OCI-LY1 (cell line): ENCODE measurements around the gene ARF1.

Source experiments
- H2AFZ ChIP-seq: fragments of 200-600 bp; sonication (generic), shearing (Covaris generic); 2 replicates; pipeline ENCODE4 v1.6.0; 2014; ENCODE audit warnings: antibody characterized with exemption, mild to moderate bottlenecking, low read length
- H3F3A ChIP-seq: fragments of 200-600 bp; sonication (generic), shearing (Covaris generic); 2 replicates; pipeline ENCODE4 v1.6.0; 2014; ENCODE audit warnings: mild to moderate bottlenecking, antibody characterized with exemption, low read length, moderate library complexity; ENCODE audit not compliant: insufficient read depth
- H3K27ac ChIP-seq: fragments of 200-600 bp; sonication (generic); 2 replicates; pipeline ENCODE4 v1.5.1; 2014; ENCODE audit warnings: low read length, mixed run types, mild to moderate bottlenecking, low read depth; ENCODE audit not compliant: poor library complexity, severe bottlenecking
- H3K27me3 ChIP-seq: fragments of 200-600 bp; sonication (generic); 2 replicates; pipeline ENCODE4 v1.6.0; 2014; ENCODE audit warnings: antibody characterized with exemption, mild to moderate bottlenecking, low read length, moderate library complexity; ENCODE audit not compliant: insufficient read depth
- H3K36me3 ChIP-seq: fragments of 200-600 bp; sonication (generic); 2 replicates; pipeline ENCODE4 v1.6.1; 2014; ENCODE audit warnings: mild to moderate bottlenecking, antibody characterized with exemption, low read length, moderate library complexity, mixed read lengths; ENCODE audit not compliant: insufficient read depth
- H3K4me1 ChIP-seq: fragments of 200-600 bp; sonication (generic); 2 replicates; pipeline ENCODE4 v1.5.1; 2014; ENCODE audit warnings: mild to moderate bottlenecking, low read length, moderate library complexity; ENCODE audit not compliant: insufficient read depth, severe bottlenecking
- H3K4me2 ChIP-seq: fragments of 200-600 bp; sonication (generic), shearing (Covaris generic); 2 replicates; pipeline ENCODE4 v1.6.1; 2014; ENCODE audit warnings: low read length
- H3K4me3 ChIP-seq: fragments of 200-600 bp; sonication (generic); 2 replicates; pipeline ENCODE4 v1.5.1; 2014; ENCODE audit warnings: low read length, low read depth, mild to moderate bottlenecking, mixed read lengths; ENCODE audit not compliant: poor library complexity, severe bottlenecking
- H3K79me2 ChIP-seq: fragments of 200-600 bp; shearing (Covaris generic); 2 replicates; pipeline ENCODE4 v1.6.1; 2016; ENCODE audit warnings: mixed run types, low read length, mixed read lengths; ENCODE audit not compliant: insufficient read depth
- H3K9ac ChIP-seq: fragments of 200-600 bp; sonication (generic), shearing (Covaris generic); 2 replicates; pipeline ENCODE4 v1.6.1; 2014; ENCODE audit warnings: mild to moderate bottlenecking, low read length, mixed read lengths
- H3K9me2 ChIP-seq: fragments of 200-600 bp; sonication (generic), shearing (Covaris generic); 2 replicates; pipeline ENCODE4 v1.6.1; 2014; ENCODE audit warnings: low read depth, mild to moderate bottlenecking, low read length, mixed read lengths
- H3K9me3 ChIP-seq: fragments of 200-600 bp; shearing (Covaris generic); 2 replicates; pipeline ENCODE4 v1.6.1; 2014; ENCODE audit warnings: low read length, mixed read lengths
- H4K20me1 ChIP-seq: fragments of 200-600 bp; sonication (generic), shearing (Covaris generic); 2 replicates; pipeline ENCODE4 v1.6.0; 2016; ENCODE audit warnings: mild to moderate bottlenecking, low read length; ENCODE audit not compliant: insufficient read depth
- EZH2 ChIP-seq: fragments of 200-600 bp; sonication (generic), shearing (Covaris generic); IDR thresholded peaks from 2 replicates; pipeline ENCODE4 v1.8.0; 2017; ENCODE audit warnings: borderline replicate concordance, mixed run types, mild to moderate bottlenecking, antibody characterized with exemption, low read length, moderate library complexity, mixed read lengths
- TF ChIP-seq, protein P1 (sequence below): fragments of 200-600 bp; sonication (generic), shearing (Covaris generic); IDR thresholded peaks from 2 replicates; pipeline ENCODE4 v1.5.1; 2017; ENCODE audit warnings: mild to moderate bottlenecking, antibody characterized with exemption, low read length, moderate library complexity, mixed read lengths

The ARF1 gene

DNA sequence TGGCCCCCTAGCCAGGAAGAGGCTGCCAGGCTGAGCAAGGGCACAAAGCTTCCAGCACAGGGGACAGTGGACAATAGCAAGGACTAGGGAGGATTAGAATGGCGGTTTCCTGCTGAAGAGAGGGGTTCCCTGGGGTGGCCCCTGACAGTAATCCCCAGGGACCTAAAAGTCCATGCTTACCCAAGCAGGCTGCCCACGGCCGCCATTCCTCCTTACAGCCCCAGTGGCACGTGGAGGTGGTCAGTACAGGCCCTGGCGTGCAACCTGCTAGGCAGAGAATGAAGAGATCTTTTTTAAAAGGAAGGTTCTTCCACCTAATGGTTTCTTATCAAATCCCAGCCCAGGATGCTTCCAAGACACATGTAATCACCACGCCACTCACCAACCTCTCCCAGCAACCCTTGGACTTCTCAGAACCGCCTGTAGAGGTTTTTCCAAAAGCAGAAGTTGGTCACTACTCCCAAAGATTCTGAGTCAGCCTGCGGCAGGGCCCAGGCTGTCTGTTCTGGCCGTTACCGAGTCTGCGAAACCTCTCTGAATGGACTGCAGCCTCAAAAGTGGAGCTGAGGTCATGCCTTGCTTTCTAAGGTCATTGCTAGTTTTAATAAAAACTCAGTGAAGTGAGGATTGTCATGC is 25.7 kb downstream of the ARF1 start:
- H4K20me1 ChIP-seq: no peaks in the 10 kb centered on the region
- no peak for TF ChIP-seq EZH2
- TF ChIP-seq, protein P1, sequence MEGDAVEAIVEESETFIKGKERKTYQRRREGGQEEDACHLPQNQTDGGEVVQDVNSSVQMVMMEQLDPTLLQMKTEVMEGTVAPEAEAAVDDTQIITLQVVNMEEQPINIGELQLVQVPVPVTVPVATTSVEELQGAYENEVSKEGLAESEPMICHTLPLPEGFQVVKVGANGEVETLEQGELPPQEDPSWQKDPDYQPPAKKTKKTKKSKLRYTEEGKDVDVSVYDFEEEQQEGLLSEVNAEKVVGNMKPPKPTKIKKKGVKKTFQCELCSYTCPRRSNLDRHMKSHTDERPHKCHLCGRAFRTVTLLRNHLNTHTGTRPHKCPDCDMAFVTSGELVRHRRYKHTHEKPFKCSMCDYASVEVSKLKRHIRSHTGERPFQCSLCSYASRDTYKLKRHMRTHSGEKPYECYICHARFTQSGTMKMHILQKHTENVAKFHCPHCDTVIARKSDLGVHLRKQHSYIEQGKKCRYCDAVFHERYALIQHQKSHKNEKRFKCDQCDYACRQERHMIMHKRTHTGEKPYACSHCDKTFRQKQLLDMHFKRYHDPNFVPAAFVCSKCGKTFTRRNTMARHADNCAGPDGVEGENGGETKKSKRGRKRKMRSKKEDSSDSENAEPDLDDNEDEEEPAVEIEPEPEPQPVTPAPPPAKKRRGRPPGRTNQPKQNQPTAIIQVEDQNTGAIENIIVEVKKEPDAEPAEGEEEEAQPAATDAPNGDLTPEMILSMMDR: no peak

DNA sequence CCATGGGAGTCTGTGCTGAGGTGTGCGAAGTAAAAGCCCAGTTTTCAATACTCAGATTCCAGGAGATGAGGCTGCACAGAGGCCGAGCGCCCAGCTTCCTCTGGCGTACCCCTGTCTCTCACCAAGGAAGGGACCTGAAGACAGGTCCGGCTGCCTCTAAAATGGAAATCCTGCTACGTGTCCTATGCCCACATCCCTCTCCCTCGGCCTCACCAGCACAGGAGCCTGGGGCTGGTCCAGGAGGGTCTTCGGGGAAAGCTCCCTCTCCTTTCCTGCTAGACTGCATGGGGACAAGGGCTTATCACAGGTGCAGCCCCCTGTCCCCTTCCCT is 26.2 kb downstream of the ARF1 start:
- H3K9ac ChIP-seq: peak overlapping the region; percentile 98
- H3K79me2 ChIP-seq: peaks cover 8% of the 10 kb centered on the region
- peak overlapping the region; percentile 100 for H3K4me2 ChIP-seq
- peak overlapping the region; percentile 45 for H3K27ac ChIP-seq
- no peaks in the 10 kb centered on the region for H3K9me2 ChIP-seq
- H3K4me3 ChIP-seq: peak overlapping the region; percentile 100
- H3F3A ChIP-seq: no peaks in the 10 kb centered on the region
- H3K27me3 ChIP-seq: no peaks in the 10 kb centered on the region
- H3K9me3 ChIP-seq: no peaks in the 10 kb centered on the region
- no peaks in the 10 kb centered on the region for H4K20me1 ChIP-seq
- peaks cover 34% of the 10 kb centered on the region for H3K4me1 ChIP-seq
- TF ChIP-seq, protein P1: no peak
- no peak for TF ChIP-seq EZH2
- H2AFZ ChIP-seq: no peak overlapping the region
- peaks cover 31% of the 10 kb centered on the region; the same call in 1 of the 2 replicates for H3K36me3 ChIP-seq

More for the DNA sequence above, 25.7 kb downstream of the ARF1 start:
- Histone ChIP-seq H3K9me2 (no peaks in the 10 kb centered on the region), H2AFZ (no peak overlapping the region), H3K36me3 (peaks cover 31% of the 10 kb centered on the region; the same call in 1 of the 2 replicates), H3K4me3 (peak overlapping the region; percentile 100), H3K9ac (peak overlapping the region; percentile 98), H3K4me2 (peak overlapping the region; percentile 100), H3K27me3 (no peaks in the 10 kb centered on the region), H3K9me3 (no peaks in the 10 kb centered on the region), H3K79me2 (peaks cover 8% of the 10 kb centered on the region), H3K27ac (no peak overlapping the region), H3F3A (no peaks in the 10 kb centered on the region), H3K4me1 (peaks cover 37% of the 10 kb centered on the region)

DNA sequence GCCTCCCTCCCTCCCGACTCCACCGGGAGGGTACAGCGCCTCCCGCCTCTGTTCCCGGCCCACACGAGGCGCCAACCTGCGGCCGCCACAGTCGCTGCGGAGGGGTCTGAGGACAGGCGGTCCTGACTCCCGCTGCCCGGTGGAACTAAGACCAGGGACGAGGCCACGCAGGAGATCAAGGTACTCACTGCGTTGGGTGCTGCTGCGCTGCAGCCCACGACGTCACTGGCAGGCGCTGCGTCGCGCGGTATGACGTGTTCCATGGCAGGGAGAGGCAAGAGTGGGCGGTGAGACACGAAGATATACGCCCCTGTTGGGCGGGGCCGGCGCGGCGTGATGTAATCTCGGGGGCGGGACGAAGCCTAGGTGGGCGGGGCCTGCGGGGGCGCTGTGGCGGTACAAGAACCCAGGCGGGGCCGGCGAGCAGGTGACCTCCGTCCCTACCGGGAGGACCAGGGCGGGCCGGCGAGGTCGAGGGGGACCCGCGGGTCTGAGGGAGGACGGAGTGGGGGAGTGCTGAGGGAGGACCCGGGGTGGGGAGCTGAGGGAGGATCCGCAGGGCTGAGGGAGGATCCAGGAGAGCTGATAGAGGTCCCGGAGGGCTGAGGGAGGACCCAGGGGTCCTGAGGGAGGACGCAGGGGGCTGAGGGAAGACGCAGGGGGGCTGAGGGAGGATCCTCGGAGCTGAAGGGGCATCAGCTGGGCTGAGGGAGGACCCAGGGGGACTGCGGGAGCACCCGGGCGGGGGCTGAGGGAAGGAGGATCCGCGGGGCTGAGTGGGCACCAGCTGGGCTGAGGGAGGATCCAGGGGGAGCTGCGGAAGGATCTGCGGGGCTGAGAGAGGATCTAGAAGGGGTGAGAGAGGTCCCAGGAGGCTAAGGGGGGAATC is 26.8 kb downstream of the ARF1 start, which contains the start of gene MRPL55:
Gene MRPL55 (minus strand): TSS at position 227 of the 889 bp plus-strand sequence. CDS start 1,039 bp downstream, outside the sequence.
- Histone ChIP-seq H3K4me2 (peak within 1 kb of the TSS; percentile 100), H3K4me1 (peaks cover 27% of the 10 kb centered on the region), H3K9ac (peak within 1 kb of the TSS; percentile 98), H3K9me2 (no peaks in the 10 kb centered on the region), H3K27me3 (no peaks in the 10 kb centered on the region), H2AFZ (peak within 1 kb of the TSS; percentile 6), H3F3A (no peaks in the 10 kb centered on the region), H3K9me3 (no peaks in the 10 kb centered on the region), H3K79me2 (peaks cover 8% of the 10 kb centered on the region), H4K20me1 (no peaks in the 10 kb centered on the region), H3K27ac (peak within 1 kb of the TSS; percentile 45), H3K4me3 (peak within 1 kb of the TSS; percentile 100), H3K36me3 (peaks cover 31% of the 10 kb centered on the region; the same call in 1 of the 2 replicates)
- no peak for TF ChIP-seq EZH2
- TF ChIP-seq, protein P1: 0 out of 2 replicates have a peak, but pooled peaks have one; percentile 8
